HG02588 (cell line): ENCODE data around the gene RASD1.
"Not testable (repeated sequence)": the region's sequence is repeated elsewhere in the genome, so short reads cannot be mapped to it uniquely, and the experiment has no call there.

ENCODE experiments used
- ATAC-seq: cut with Tn5 transposase; IDR thresholded peaks from one replicate; pipeline ENCODE4 v1.9.1; 2021; ENCODE audit warnings: mild to moderate bottlenecking, moderate library complexity; ENCODE audit not compliant: unreplicated experiment

The RASD1 gene

GRCh38 chr17:17479209-17479608, 17.0 kb downstream of the RASD1 start:
- ATAC-seq = no peak

- peak; percentile 81 for ATAC-seq
Observed at GRCh38 chr17:17476865-17477467, 19.2 kb downstream of the RASD1 start, which contains the start of gene MED9. Gene MED9, plus strand, starts transcription at chr17:17477000. Its CDS starts 42 bp downstream, at chr17:17477042.

- no peak for ATAC-seq
Observed at GRCh38 chr17:17474341-17474740, 21.9 kb downstream of the RASD1 start.

GRCh38 chr17:17472333-17472920, 23.8 kb downstream of the RASD1 start:
- no peak for ATAC-seq

- no peak for ATAC-seq
Observed at GRCh38 chr17:17469996-17470395, 26.2 kb downstream of the RASD1 start.

- ATAC-seq = no peak
Observed at GRCh38 chr17:17469358-17469757, 26.8 kb downstream of the RASD1 start.

- no peak for ATAC-seq
Observed at GRCh38 chr17:17468217-17469010, 27.8 kb downstream of the RASD1 start.

- no peak for ATAC-seq
Observed at GRCh38 chr17:17467720-17468119, 28.5 kb downstream of the RASD1 start.

GRCh38 chr17:17467016-17467415, 29.2 kb downstream of the RASD1 start:
- no peak for ATAC-seq

GRCh38 chr17:17466511-17466910, 29.7 kb downstream of the RASD1 start:
- ATAC-seq = no peak

- not testable (repeated sequence) for ATAC-seq
Observed at GRCh38 chr17:17465878-17466277, 30.3 kb downstream of the RASD1 start.

GRCh38 chr17:17463821-17464220, 32.4 kb downstream of the RASD1 start:
- ATAC-seq = no peak

GRCh38 chr17:17462048-17462824, 34.0 kb downstream of the RASD1 start:
- ATAC-seq = no peak

GRCh38 chr17:17460038-17460437, 36.2 kb downstream of the RASD1 start:
- no peak for ATAC-seq

GRCh38 chr17:17457680-17458079, 38.5 kb downstream of the RASD1 start:
- ATAC-seq = no peak

GRCh38 chr17:17456251-17456650, 39.9 kb downstream of the RASD1 start:
- ATAC-seq = no peak

- no peak for ATAC-seq
Observed at GRCh38 chr17:17455173-17455572, 41.0 kb downstream of the RASD1 start.

- ATAC-seq = not testable (repeated sequence)
Observed at GRCh38 chr17:17454700-17455099, 41.5 kb downstream of the RASD1 start.

GRCh38 chr17:17454276-17454675, 41.9 kb downstream of the RASD1 start:
- ATAC-seq = no peak

- no peak for ATAC-seq
Observed at GRCh38 chr17:17453088-17453487, 43.1 kb downstream of the RASD1 start.

GRCh38 chr17:17448723-17449122, 47.5 kb downstream of the RASD1 start:
- ATAC-seq = no peak
